Fibroblast of peridontal ligament (primary cell): ENCODE measurements around the gene PCLO.
"Not testable (repeated sequence)": the region's sequence is repeated elsewhere in the genome, so short reads cannot be mapped to it uniquely, and the experiment has no call there.

Source experiments
- DNase-seq: peaks from one replicate; pipeline ENCODE4 v3.0.0-alpha.2; 2010; ENCODE audit errors: extremely low read depth

The PCLO gene

DNA sequence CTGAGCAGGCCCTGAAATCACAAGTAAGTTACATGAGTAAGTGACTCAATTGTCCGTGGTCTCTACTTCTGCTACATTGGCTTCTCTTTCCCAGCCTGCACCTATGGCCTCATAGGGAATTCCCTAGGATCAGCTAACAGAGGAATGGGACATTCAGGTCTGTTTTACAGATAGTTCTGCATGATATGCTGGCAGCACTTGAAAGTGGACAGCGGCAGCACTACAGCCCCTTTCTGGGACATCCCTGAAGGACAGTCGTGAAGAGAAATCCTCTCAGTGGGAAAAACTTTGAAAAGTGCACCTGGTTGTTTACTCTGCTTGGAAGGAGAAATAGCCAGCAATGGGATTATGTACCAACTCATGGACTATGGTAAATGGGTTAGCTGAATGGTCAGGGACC lies 426.1 kb downstream of the PCLO start:
- no peak for DNase-seq

DNA sequence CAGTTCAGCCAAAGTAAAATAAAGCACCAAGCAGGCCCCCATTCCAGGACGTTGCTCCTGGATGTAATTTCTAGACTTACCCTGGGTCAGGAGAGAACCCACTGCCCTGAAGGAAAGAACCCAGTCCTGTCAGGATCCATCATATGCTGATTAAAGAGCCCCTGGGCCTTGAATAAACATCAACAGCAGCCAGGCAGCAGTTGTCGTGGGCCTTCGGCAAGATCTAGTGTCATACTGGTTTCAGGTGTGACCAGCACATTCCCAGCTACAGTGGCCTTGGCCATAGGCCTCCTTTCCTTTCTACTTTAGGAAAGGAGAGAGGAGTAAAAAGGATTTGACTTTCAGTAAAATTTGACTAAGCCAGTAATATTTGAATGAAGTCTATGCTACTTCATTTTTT lies 430.0 kb downstream of the PCLO start:
- DNase-seq: no peak

DNA sequence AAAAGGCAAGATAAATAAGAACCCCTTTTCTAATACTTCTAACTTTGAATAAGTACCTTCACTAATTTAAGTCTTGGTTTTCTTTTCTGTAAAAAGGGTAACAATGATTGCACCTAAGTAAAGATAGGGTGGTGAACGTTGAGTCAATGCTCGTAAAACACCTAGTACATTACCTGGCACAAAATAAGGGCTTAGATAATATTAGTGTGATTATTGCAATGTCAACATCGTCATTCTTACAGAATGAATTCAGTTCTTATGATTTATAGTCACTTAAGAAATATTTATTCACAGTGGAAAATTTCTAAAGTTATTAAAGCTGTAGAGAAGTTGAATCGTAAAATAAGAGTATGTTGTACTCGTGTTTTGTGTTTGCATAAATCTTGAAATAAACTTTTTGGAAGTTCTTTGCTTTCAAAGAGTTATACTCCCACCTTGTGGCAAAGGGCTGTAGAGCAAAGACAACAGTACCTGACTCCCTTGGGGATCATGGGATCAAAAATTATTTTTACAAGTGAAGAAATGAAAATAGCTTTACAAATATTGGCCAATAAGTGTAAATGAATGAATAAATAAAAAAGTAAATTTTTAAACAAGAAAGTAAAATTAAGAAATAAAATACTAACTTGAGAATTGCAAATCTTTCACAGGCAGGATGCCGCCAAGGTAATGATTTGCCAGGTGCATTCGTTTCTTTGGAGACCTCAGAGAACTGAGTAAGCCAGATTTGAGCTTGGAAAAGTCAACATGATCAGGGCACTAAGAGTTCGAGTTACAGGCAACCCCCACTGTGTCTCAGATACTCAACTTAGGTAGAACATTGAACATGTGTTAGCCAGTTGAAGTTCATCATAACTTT lies 433.3 kb downstream of the PCLO start:
- DNase-seq: peak; percentile 79

DNA sequence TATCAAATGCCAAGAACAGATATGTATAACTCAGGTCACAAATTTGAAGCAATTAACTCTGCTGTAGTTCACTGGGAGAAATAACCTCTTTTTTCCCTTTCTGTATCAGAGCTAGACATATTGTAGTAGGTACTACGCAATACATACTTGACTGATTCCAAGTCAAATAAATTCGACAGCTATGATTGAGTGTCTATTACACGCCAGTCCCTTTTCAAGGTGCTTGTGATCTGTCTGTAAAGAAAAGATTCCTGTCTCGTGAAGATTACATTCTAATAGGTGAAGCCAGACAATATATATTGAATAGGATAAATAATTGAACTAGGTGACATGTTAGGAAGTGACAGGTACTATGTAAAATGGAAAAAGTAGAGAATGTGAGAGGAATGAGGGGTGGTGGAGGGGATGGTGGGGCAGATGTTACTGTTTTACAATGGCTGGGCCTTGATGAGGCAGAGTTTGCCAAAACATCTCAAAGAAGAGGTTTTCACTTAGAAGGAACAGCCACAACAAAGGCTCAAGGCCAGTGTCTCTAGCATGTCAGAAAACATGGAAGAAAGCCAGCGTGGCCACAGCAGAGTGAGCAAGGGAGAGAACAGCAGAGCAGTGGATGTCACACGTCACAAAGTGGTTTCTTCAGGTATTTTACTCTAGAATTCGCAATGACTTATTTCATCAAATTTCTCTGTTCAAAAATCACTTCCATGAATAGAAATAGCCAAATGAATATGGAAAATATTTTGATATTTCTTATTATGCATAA lies 436.5 kb downstream of the PCLO start:
- DNase-seq: peak; percentile 38

DNA sequence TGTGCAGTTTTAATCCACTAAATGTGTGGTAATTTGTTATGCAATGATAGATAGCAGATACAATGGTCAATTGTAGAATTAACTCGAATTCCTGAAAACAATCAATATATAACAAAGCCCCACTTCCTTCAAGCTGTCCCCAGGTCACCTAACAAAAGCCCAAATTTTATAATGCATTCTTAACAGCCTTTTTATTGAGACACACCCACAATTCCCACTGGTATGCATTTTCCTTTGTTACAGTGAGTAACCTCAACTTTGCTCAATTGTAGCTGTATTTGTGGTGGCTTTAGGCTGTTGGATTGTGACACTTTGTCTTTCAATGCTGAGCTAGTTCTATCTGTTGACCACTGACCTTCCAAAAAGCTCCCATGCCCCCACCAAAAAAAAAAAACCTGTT lies 439.3 kb downstream of the PCLO start:
- DNase-seq: no peak

DNA sequence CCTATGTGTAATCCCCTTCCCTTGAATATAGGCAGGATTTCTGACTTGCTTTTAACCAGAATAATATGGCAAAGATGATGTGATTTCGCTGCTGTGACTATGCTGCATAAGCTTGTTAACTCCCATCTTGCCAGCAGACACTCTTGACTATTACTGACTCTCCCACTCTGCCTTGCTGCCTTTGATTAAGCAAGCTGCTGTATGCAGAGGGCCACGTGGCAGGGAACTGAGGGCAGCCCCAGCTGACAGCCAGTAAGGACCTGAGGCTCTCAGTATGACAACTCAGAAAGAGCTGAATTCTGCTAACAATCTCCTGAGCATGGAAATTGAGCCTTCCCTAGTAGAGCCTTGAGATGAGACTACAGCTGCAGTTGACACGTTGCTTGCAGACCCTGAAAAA lies 439.7 kb downstream of the PCLO start:
- DNase-seq: peak; percentile 29

DNA sequence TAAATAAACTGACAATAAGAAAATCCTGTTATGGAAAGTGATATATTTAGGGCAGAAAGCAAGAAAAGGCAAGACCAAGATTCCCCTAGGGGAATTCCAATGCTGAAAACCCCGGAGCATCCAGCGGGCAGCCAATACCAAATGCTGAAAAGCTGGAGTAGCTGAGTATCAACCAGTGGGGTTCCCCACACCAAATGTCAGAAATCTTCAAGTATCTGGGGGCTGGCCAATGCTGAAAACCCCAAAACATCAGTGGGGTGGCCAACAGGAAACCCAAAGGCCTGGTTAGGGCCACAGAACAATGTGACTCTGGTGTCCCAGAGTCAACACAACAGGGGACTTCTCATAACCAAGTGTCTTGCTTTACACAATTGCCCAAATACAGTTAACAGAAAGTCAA lies 447.3 kb downstream of the PCLO start:
- DNase-seq: no peak

DNA sequence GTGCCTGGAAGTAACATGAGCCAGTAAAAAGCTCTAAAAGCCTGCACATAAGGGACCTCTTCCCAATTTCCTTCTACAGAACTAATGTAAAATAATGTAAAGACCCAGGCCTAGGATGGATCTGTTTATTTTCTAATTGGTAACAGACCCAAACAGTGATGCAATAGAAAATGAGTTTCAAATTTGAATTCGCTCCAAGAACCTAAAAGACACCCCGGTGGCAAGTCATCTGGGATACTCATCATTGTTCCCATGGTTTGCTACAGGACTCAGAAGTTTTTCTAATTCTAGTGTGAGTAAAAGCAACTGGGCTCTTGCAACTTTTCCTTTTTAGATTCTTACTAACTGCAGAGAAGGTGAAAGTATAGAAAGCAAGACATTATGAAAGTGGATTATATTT lies 447.8 kb downstream of the PCLO start:
- peak; percentile 77 for DNase-seq

DNA sequence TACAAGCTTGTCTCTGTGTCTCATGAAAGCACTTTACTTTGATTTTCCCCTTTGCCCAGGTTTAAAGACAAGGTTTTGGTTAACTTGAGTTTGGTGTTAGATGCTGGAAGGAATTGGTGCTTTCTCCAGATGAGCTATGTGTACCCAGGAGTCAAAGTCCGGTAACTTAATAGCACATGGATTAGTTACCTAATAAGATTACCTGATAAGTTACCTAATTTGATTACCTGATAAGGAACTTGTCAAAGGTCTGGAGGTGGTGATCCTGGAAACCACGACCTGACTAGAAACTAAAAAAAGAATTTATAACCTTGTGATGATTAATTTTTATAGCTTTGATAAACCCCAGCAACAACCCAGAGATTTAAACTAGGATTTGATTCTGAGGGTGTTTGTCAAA lies 449.2 kb downstream of the PCLO start:
- no peak for DNase-seq

DNA sequence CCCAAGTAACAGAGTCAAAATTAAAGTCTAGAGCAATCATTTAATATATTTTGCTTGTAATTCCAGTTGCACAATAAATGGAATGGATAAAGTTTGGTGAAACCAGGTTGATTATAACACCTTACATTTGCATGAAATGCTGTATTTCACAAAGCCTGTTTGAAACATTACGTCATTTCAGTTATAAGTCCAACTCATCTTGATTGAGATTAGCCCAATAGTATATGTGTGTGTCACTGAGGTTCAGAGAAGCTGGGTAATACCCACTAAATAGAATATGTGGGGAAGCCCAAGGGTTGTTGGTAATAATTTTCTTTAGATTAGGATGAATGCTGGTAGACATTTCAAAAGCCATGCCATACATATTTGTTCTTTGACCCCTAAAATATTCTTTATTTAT lies 456.3 kb downstream of the PCLO start:
- not testable (repeated sequence) for DNase-seq

DNA sequence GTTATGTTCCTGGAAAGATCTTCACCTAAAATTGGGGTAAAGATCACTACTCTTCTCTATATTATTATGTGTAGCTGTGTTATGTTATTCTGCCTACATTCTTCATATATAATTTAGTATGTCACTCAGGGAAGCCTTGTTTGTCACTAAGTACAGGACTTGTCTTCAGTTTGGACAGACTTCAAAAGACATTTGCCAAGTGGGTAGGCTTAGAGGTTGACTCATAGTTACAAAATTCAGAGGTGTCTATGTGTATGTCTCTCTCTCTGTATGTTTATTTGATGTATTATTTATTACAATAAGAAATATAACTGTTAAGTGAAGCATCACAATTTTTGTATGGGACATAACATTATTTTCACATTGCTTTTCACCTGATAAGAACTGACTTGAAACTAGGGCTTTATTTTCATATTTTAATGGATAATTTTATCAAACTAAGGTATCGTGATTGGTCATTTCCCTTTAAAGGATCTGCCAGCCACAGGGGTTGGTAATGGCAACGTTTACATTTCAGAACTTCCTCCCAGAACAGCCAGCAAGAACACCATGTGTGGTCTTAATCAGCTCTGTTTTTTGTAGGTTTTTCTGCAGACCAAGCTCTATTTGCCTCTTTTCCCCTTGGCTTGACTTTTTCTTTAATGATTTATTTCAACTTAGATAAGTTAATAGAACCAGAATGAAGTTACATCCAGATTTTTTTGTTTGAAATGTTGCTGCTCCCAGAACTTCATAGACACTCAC lies 457.0 kb downstream of the PCLO start:
- no peak for DNase-seq

DNA sequence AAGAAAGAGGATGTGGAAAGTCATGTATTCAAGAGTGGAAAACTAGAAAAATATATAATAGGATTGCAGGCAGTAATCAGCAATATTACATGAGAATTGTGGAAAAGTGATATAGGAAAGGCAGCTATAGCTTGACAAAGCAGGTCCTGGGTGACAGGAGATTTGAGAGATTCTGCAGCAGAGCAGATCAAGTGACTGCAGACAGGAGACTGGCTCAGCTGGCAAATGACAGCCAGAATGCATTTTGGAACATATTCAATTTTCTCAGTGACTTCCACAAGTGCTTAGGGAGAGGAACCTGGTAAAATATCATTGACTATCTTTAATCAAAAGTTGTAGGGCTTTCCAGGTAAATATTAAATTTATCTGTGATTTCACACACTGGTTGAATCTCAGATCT lies 458.6 kb downstream of the PCLO start:
- DNase-seq: no peak
